HG03060 (cell line): Measurements from ENCODE around the gene CMTM2.
"Not testable (repeated sequence)": the region's sequence is repeated elsewhere in the genome, so short reads cannot be mapped to it uniquely, and the experiment has no call there.

Experiments used
- ATAC-seq: cut with Tn5 transposase; IDR thresholded peaks from one replicate; pipeline ENCODE4 v1.9.1; 2021; ENCODE audit warnings: low read depth, moderate number of reproducible peaks; ENCODE audit not compliant: unreplicated experiment

The CMTM2 gene

GRCh38 chr16:66552286-66553177, 26.7 kb upstream of the CMTM2 start, which contains the start of gene CKLF:
CKLF (plus strand) TSS chr16:66552576; CDS start chr16:66552716, 140 bp downstream.
- peak; percentile 59 for ATAC-seq

GRCh38 chr16:66553223-66553622, 26.0 kb upstream of the CMTM2 start:
- no peak for ATAC-seq

- ATAC-seq = no peak
Observed at GRCh38 chr16:66554021-66554420, 25.2 kb upstream of the CMTM2 start.

GRCh38 chr16:66554495-66554894, 24.8 kb upstream of the CMTM2 start:
- no peak for ATAC-seq

GRCh38 chr16:66560107-66560506, 19.2 kb upstream of the CMTM2 start:
- no peak for ATAC-seq

GRCh38 chr16:66561381-66562080, 17.7 kb upstream of the CMTM2 start:
- ATAC-seq = no peak

GRCh38 chr16:66562409-66562808, 16.9 kb upstream of the CMTM2 start:
- ATAC-seq = no peak

GRCh38 chr16:66562986-66563385, 16.3 kb upstream of the CMTM2 start:
- no peak for ATAC-seq

- no peak for ATAC-seq
Observed at GRCh38 chr16:66563574-66564334, 15.5 kb upstream of the CMTM2 start.

- no peak for ATAC-seq
Observed at GRCh38 chr16:66566051-66566901, 13.0 kb upstream of the CMTM2 start, which contains the start of gene CMTM1. CMTM1 (plus strand) TSS chr16:66566439; CDS start chr16:66566514, 75 bp downstream.

GRCh38 chr16:66567270-66567669, 12.0 kb upstream of the CMTM2 start:
- ATAC-seq = not testable (repeated sequence)

GRCh38 chr16:66568355-66568754, 10.9 kb upstream of the CMTM2 start:
- no peak for ATAC-seq

GRCh38 chr16:66569131-66569530, 10.1 kb upstream of the CMTM2 start:
- ATAC-seq = no peak

GRCh38 chr16:66569827-66570405, 9.3 kb upstream of the CMTM2 start:
- no peak for ATAC-seq

GRCh38 chr16:66572356-66572755, 6.9 kb upstream of the CMTM2 start:
- ATAC-seq = no peak

GRCh38 chr16:66574081-66574480, 5.2 kb upstream of the CMTM2 start:
- ATAC-seq = no peak

GRCh38 chr16:66574531-66574930, 4.7 kb upstream of the CMTM2 start:
- ATAC-seq = no peak

- ATAC-seq = no peak
Observed at GRCh38 chr16:66575060-66575459, 4.2 kb upstream of the CMTM2 start.

- no peak for ATAC-seq
Observed at GRCh38 chr16:66576296-66576695, 3.0 kb upstream of the CMTM2 start.
